SK-MEL-5 (cell line): Measurements from ENCODE around the gene FIS1. TPM values are rescaled to one million over a fixed set of nuclear protein-coding genes. Genes with fewer than 3 reads are reported as not detected.
"Not testable (repeated sequence)": the region's sequence is repeated elsewhere in the genome, so short reads cannot be mapped to it uniquely, and the experiment has no call there.

ENCODE experiments used
- DNase-seq: peaks from one replicate; pipeline ENCODE4 v3.0.0-alpha.2; 2016; ENCODE audit warnings: low read depth, low spot score
- in situ Hi-C: cut with HindIII; loops from 2 replicates; pipeline ENCODE4 v1.10.0; 2016; ENCODE audit warnings: low sequenced_read_pairs, high pct_unique_total_duplicates, low pct_unique_long_range_greater_than_20kb
- total RNA-seq: library from RNA; depleted of rRNA; stranded (reverse); fragments of >200 nt; shearing (Covaris generic); gene quantifications from 2 replicates; pipeline ENCODE4 v1.2.3, GENCODE V29; 2014

Gene FIS1
- total RNA-seq, 1 experiment from 2014 or later: 252 TPM

DNA sequence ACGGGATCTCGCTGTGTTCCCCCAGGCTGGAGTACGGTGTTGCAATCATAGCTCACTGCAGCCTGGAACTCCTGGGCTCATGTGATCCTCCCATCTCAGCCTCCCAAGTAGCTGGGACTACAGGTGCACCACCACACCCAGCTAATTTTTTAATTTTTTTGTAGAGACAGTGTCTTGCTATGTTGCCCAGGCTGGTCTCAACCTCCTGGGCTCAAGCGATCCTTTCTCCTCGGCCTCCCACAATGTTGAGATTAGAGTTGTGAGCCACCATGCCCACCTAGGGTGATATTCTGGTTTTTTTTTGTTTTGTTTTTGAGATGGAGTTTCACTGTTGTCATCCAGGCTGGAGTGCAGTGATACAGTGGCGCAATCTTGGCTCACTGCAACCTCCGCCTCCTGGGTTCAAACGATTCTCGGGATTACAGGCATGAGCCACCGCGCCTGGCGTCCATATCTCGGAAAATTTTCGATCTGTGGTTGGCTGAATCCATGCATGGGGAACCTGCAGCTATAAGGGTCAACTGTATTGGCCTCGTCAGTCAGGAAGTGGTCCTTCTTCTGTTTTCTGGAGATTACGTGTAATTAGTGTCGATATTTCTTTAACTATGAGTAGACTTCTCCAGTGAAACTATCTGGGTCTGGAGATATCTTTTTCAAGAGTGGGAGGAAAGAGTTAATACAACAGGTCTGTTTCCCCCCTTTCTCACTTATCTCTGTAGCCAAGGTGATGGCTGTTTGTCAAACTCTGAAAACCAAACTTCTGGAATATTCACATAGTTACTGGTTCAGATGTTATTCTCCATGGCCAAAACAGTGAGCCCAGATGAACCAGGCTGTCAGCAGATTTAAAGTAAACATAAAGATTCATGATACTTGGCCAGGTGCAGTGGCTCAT lies 21.0 kb upstream of the FIS1 start:
- no peak for DNase-seq

DNA sequence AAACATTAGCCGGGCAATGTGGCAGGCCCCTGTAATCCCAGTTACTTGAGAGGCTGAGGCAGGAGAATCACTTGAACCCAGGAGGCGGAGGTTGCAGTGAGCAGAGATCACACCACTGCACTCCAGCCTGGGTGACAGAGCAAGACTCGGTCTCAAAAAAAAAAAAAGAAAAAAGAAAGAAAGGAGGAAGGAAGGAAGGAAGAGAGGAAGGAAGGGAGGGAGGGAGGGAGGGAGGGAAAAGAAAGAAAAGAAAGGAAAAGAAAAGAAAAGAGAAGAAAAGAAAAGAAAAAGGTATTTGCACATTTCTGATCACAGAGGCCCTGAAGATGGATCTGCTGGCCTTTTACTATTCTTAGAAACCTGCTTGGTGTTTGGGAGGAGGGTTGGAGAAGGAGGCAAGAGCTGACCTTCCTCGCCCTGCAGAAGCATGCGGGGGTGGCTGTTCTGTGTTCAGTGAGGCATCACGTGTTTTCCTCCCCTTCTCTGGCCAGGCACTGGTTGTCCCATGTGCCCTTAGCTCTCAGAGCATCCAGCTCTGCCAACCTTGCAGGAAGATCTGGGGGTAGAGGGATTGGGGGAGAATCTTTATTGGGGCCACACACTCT lies 19.3 kb upstream of the FIS1 start:
- in situ Hi-C loops: not testable (repeated sequence)
- DNase-seq: peak; percentile 74

More for the DNA sequence above, 21.0 kb upstream of the FIS1 start:
- in situ Hi-C loops: no loop called here

DNA sequence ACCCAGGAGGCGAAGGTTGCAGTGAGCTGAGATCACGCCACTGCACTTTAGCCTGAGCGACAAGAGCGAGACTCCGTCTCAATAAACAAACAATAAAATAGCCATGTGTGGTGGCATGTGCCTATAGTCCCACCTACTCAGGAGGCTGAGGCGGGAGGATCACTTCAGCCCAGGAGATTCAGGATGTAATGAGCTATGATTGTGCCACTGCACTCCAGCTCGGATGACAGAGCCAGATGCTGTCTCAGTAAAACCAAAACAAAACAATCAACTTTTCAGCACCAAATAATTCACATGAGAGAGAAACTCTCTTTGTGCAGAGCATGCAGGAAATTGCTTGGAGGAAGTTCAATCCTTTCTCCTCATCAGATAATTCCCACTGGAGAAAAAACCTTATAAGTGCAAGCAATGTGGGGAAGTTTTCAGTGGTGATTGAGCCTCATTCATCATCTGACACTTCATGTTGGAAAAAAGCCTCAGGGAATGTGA lies 13.4 kb upstream of the FIS1 start:
- DNase-seq: peak; percentile 87
- in situ Hi-C loops: no loop called here

DNA sequence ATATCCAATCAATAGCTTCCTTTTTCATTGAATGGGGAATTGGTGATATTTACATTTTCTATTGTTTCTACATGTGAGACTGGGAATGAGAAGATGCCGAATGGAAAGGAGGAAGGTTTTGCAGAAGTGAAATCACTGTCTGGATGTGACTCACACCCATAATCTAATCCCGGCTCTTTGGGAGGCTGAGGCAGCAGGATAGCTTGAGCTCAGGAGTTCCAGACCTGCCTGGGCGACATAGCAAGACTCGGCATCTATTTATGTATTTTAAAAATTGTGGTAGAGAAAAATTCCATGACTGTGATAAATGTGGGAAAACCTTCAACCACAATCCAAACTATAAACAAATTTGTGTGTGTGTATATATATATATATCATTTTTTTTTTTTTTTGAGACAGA lies 10.9 kb upstream of the FIS1 start:
- in situ Hi-C loops: no loop called here
- no peak for DNase-seq

DNA sequence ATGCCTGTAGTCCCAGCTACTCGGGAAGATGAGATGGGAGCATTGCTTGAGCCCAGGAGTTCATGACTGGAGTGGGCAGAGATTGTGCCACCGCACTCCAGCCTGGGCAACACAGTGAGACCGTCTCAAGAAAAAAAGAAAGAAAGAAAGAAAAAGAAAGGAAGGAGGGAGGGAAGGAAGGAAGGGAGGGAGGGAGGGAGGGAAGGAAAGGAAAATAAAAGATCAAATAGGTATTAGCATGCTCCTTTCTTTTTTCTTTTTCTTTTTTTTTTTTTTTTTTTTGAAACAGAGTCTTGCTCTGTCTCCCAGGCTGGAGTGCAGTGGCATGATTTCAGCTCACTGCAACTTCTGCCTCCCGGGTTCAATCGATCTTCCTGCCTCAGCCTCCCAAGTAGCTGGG lies 8.3 kb upstream of the FIS1 start:
- DNase-seq, in situ Hi-C loops: not testable (repeated sequence)

DNA sequence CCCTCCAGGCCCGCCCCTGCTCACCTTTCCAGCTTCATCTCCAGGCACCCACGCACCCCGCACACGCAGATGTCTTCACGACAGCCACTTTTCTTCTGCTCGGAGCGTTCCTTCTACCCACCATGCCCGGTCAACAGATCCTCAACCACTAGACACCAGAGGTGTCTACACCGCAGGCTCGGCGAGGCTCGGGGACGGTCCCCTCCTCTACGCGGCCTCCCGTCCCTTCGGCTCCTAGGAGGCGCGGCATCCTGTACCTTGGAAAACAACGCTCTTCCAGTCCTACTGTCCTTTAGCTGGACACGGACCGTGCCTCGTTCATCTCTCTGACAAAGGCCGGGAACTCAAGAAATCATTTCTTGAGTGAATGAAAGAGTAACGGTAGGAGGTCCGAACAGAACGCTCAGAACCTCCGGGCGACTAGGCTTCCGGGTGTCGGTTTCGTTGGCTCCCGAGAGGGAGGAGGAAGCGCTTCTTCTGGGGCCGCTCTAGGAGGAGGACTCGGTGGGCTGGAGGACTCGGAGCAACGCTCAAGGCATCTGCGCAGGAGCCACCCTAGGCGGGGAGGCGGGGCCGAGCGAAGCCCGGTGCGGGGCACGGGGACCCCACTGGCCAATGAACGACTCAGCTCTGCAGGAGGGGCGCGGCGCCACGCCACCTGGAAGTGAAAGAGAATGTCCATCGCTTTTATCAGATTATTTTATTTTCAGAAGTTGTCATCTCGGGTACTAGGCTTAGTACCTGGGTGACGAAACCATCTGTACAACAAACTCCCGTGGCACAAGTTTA lies 7.2 kb upstream of the FIS1 start:
- in situ Hi-C loops: no loop called here
- peak; percentile 99 for DNase-seq

DNA sequence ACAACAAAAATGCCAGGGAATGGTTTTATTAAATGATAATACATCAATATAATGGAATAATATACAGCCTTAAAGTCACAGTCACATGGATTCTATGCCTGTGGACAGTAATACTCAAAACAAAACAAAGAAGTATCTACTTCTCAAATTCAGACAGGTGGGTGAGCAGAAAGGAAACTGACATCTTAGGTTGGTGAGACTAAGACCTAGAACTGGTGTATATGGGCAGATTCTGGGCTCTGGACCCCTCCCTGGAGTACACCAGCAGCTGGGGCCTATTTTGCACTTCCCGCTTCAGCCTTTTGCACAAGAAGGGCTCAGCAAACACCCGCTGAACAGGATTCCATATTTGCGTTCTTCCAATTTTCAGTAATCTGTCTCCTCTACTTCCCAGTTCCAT lies 5.4 kb upstream of the FIS1 start:
- DNase-seq: no peak
- in situ Hi-C loops: no loop called here

DNA sequence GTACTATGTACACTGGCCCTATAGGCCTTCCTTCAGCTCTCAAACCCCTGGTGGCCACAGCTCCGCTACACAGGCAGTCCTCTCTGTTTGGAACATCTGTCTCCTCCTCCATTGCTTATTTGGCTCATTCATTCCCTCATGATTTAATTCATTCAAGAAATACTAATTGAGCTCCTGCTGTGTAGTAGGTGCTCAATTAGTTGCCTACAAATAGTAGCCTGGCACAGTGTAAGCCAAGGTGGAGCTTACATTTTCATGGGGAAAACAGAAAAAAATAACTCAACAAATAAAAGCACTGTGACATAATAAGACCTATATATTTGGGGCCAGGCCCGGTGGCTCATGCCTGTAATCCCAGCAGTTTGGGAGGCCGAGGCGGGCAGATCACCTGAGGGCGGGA lies 3.4 kb upstream of the FIS1 start:
- in situ Hi-C loops: no loop called here
- peak; percentile 43 for DNase-seq

DNA sequence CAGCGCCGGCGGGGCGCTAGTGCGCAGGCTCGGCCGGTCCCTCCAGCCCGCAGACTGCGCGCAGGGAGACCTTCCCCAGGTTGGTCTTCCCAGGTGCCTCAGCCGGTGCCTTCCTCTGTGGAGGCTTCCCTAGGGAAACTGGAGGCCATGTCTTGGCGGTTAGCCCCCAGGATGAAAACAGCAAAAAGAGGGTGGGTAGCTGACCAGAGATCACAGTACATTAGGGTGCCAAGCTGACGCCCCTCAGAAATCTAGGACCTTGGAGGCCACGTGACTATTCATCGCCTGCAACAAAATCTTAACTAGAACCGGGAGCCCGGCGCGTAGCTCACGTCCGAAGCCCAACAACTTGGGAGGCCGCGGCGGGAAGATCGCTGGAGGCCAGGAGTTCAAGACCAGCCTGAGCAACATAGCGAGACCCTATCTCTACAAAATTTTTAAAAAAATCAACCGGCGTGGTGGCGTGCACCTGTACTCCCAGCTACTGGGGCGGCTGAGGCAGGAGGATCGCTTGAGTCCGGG lies 327 bp upstream of the FIS1 start:
- DNase-seq: no peak
- in situ Hi-C loops: no loop called here

DNA sequence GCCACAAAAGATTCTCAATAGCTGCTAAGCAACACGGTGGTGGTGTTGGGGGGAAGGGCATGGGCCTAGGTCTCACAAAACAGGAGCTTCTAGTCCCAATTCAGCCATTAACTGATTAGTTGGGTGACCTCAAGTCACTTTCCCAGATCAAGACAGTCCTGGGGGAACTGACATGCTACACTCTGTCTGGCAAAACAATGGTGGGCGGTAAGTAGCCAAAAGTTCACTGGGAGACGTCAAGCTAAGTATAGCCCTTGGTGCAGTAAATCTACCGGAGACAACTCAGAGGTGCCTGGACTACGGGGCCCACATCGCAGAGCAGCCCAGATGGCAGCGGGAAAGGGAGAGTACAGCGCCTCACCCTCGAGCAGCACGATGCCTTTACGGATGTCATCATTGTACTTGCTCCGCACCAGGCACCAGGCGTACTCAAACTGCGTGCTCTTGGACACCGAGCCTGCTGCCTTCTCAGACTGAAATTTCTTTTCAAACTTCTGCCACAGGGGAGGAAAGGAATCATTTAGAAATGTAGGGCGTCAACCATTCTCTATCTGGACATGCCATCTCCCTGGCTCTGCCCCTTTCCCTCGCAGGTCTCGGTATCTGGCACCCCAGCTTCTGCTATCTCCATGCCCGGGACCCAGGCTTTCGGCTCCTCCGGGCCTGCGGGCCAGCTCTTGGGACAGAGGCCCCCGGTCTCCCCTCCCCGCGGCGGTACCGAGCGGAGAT lies 1.1 kb downstream of the FIS1 start:
- no peak for DNase-seq
- in situ Hi-C loops: no loop called here

DNA sequence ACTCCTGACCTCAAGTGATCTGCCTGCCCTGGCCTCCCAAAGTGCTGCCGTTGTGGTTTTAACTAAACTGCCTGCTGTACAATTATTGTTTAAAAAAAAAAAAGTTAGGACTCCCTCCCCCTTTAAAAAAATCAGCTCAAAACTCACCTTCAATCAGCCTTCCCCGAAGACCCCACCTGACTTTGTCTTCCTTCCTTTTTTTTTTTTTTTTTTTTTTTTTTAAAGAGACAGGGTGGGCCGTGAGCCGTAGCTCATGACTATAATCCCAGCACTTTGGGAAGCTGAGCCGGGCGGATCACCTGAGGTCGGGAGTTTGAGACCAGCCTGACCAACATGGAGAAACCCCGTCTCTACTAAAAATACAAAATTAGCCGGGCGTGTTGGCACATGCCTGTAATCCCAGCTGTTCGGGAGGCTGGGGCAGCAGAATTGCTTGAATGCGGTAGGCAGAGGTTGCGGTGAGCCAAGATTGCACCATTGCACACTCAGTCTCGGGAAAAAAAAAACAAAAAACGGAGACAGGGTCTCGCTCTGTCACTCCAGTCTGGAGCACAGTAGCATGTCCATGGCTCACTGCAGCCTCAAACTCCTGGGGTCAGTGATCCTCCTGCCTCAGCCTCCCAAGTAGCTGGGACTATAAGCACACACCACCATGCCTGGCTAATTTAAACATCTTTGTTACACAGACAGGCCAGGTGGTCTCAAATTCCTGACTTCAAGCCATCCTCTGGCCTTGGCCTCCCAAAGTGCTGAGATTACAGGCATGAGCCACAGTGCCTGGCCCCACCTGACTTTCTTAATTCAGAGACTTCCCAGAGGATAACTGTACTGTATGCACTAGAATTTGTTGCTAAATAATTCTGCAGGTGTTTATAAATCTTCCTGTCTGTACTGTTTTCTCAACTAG lies 3.2 kb downstream of the FIS1 start:
- in situ Hi-C loops: no loop called here
- no peak for DNase-seq

DNA sequence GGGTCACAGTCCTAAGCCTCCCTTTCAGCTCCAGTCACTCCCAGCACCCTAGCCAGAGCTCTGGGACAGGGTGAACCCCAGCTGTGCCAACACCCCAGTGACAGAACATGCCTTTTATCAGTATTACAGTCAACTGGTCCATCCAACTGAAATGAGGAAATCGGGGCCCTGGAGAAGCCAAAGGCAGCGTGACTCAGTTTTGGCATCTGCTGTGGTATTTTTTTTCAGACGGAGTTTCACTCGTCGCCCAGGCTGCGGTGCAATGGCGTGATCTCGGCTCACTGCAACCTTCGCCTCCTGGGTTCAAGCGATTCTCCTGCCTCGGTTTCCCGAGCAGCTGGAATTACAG lies 3.9 kb downstream of the FIS1 start:
- no peak for DNase-seq
- in situ Hi-C loops: no loop called here

DNA sequence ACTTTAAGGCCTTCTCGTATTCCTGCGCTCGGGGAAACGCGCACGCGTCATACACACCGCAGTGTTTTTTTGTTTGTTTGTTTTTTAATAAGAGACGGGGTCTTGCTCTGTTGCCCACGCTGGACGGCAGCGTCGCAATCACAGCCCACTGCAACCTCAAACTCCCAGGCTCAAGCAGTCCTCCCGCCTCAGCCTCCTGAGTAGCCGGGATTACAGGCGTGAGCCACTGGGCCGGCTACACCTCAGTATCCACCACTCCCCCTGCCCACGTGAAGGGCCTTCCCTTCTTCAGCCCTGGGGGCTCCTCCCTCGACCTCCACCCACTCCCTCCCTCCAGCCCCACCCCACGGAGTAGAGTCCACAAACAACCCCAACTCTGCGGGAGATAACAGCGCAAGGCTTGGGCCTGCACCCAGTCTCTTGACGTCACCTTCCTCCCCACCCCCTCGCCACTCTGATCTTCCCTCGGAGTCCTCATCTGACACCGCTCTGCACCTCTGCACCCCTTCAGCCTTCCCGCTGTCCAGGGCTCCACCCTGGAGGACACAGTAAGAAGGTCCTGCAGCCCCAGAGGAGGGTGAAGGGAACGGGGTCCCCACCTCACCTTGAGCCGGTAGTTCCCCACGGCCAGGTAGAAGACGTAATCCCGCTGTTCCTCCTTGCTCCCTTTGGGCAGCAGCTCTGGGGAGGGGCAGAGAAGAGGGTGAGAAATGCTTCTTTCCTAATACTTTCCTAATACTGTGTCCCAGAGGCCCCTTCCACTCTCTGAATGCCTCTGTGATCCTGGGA lies 4.5 kb downstream of the FIS1 start:
- DNase-seq: no peak
- in situ Hi-C loops: no loop called here

DNA sequence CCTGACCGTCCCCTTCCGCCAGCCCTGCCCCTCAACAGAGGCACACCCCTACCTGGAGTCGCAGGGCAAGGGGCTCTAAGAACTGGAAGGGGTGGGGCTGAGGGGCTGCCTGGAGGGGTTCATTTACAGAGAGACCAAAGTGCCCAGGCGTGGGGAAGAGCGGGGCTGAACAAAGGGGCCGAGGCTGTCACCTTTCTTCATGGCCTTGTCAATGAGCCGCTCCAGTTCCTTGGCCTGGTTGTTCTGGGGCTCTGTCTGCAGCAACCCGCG lies 5.0 kb downstream of the FIS1 start:
- in situ Hi-C loops: no loop called here
- no peak for DNase-seq

DNA sequence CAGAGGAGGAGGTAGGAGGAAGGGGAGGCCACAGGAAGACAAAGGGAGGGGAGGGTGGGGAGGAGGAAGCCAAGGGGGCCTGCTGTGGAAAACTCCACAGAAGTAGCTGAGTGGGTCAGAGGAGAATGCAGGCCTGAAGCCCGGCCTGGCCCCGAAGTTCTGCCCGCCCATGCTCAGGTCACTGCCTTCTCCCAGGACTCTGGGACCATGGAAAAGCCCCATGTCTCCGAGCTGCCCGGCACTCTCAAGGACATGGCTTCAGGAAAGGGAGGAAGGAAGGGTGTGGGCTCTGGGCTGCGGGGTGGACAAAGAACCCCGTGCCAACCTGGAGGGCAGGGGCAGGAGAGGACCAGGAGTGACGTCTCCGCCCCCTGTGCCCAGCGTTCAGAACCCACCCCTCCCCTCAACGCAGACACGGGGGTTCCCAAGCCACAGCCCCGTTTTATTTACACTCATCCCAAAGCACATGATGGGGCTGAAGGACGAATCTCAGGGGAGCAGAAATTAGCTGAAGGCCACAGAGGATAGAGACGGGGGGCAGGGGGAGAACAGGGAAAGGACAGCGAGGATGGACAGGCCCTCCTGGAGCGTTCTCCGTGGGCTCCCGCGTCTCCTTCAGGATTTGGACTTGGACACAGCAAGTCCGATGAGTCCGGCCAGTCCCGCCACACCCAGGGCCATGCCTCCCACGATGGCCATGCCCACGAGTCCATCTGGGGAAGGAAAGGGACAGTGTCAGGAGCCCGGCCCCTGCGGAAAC lies 5.5 kb downstream of the FIS1 start:
- DNase-seq: no peak
- in situ Hi-C loops: no loop called here
